Right renal pelvis (tissue), 4 donors: ENCODE results near the gene LRRN3. TPM values are rescaled to one million over a fixed set of nuclear protein-coding genes. Genes with fewer than 3 reads are reported as not detected.

Source experiments
- DNase-seq, 4 donors: peaks; one replicate each; pipeline ENCODE4 v3.0.0-alpha.2; 2013; ENCODE audit warnings: low read depth in 4 of 4, low spot score in 3 of 4, missing footprints in 1 of 4
- polyA plus RNA-seq, 4 donors: library from polyadenylated mRNA; unstranded; fragments of 120-200 nt; gene quantifications; one replicate each; pipeline ENCODE4 v1.2.1, GENCODE V29; 2013; ENCODE audit not compliant: insufficient read length in 4 of 4

LRRN3 gene
- polyA plus RNA-seq, 4 donors = 4.6 to 7.2 (median 5.4) TPM

GRCh38 chr7:111103678-111104274 lies 12.8 kb downstream of the LRRN3 start:
- no peak for DNase-seq

GRCh38 chr7:111104710-111105109 lies 13.8 kb downstream of the LRRN3 start:
- DNase-seq = no peak

GRCh38 chr7:111105269-111105668 lies 14.3 kb downstream of the LRRN3 start:
- DNase-seq = no peak

GRCh38 chr7:111107579-111107978 lies 16.7 kb downstream of the LRRN3 start:
- DNase-seq = no peak

- DNase-seq = no peak
These were observed 17.1 kb downstream of the LRRN3 start for GRCh38 chr7:111108000-111108399.

- no peak for DNase-seq
These were observed 17.6 kb downstream of the LRRN3 start for GRCh38 chr7:111108496-111108895.

GRCh38 chr7:111112439-111112838 lies 21.5 kb downstream of the LRRN3 start:
- no peak for DNase-seq

- no peak for DNase-seq
These were observed 22.5 kb downstream of the LRRN3 start for GRCh38 chr7:111113263-111114017.

- DNase-seq = no peak
These were observed 25.0 kb downstream of the LRRN3 start for GRCh38 chr7:111115966-111116365.

- no peak for DNase-seq
These were observed 36.1 kb downstream of the LRRN3 start for GRCh38 chr7:111126987-111127386.

GRCh38 chr7:111129435-111129834 lies 38.5 kb downstream of the LRRN3 start:
- DNase-seq = no peak

GRCh38 chr7:111132833-111133232 lies 41.9 kb downstream of the LRRN3 start:
- no peak for DNase-seq

GRCh38 chr7:111137296-111138192 lies 46.6 kb downstream of the LRRN3 start:
- no peak for DNase-seq

- peak in 3 of 4 donors; percentile 11 to 37 (median 14) for DNase-seq
These were observed 47.3 kb downstream of the LRRN3 start for GRCh38 chr7:111138193-111138569.

GRCh38 chr7:111138586-111138985 lies 47.7 kb downstream of the LRRN3 start:
- no peak for DNase-seq

- DNase-seq = no peak
These were observed 49.4 kb downstream of the LRRN3 start for GRCh38 chr7:111140091-111140865.

GRCh38 chr7:111145472-111145871 lies 54.5 kb downstream of the LRRN3 start:
- DNase-seq = no peak

- DNase-seq = no peak
These were observed 55.2 kb downstream of the LRRN3 start for GRCh38 chr7:111146136-111146535.

- no peak for DNase-seq
These were observed 57.0 kb downstream of the LRRN3 start for GRCh38 chr7:111147708-111148533.

- no peak for DNase-seq
These were observed 59.8 kb downstream of the LRRN3 start for GRCh38 chr7:111150709-111151108.
